ENCODE measurements around the gene USP22. TPM values are rescaled to one million over a fixed set of nuclear protein-coding genes. Genes with fewer than 3 reads are reported as not detected.
"Not testable (repeated sequence)": the region's sequence is repeated elsewhere in the genome, so short reads cannot be mapped to it uniquely, and the experiment has no call there.

The USP22 gene
- total RNA-seq, 2 donors from 2014 or later: 175 to 195 TPM

- H3K36me3 Mint-ChIP-seq (ENCODE audit: insufficient read depth in 2 of 2): not testable (repeated sequence)
Observed at GRCh38 chr17:20979007-20979791, 63.6 kb downstream of the USP22 start.

GRCh38 chr17:20977609-20978253 lies 65.1 kb downstream of the USP22 start:
- H3K27ac Mint-ChIP-seq; DNase-seq; ATAC-seq (replicated peaks in 1 of 2); H3K4me3 Mint-ChIP-seq; H3K36me3 Mint-ChIP-seq (ENCODE audit: insufficient read depth in 2 of 2); H3K4me1 Mint-ChIP-seq (ENCODE audit: low read depth); H3K9me3 Mint-ChIP-seq: not testable (repeated sequence)
- peaks cover 27% of the 10 kb centered on the region for H3K27me3 Mint-ChIP-seq (ENCODE audit: low read depth)

More at GRCh38 chr17:20979007-20979791, 63.6 kb downstream of the USP22 start:
- not testable (repeated sequence) for DNase-seq; H3K27ac Mint-ChIP-seq; H3K9me3 Mint-ChIP-seq; ATAC-seq (replicated peaks in 1 of 2); H3K4me3 Mint-ChIP-seq; H3K4me1 Mint-ChIP-seq (ENCODE audit: low read depth)
- peaks cover 27% of the 10 kb centered on the region for H3K27me3 Mint-ChIP-seq (ENCODE audit: low read depth)

- no peaks in the 10 kb centered on the region for H3K36me3 Mint-ChIP-seq (ENCODE audit: insufficient read depth in 2 of 2)
- no peak for ATAC-seq (replicated peaks in 1 of 2)
- no peaks in the 10 kb centered on the region for H3K9me3 Mint-ChIP-seq
- no peak overlapping the region for H3K4me3 Mint-ChIP-seq
- peaks cover 27% of the 10 kb centered on the region for H3K27me3 Mint-ChIP-seq (ENCODE audit: low read depth)
- no peak for DNase-seq
- no peaks in the 10 kb centered on the region for H3K4me1 Mint-ChIP-seq (ENCODE audit: low read depth)
- H3K27ac Mint-ChIP-seq: no peak overlapping the region
Observed at GRCh38 chr17:20975566-20975965, 67.2 kb downstream of the USP22 start.

GRCh38 chr17:20970329-20970728 lies 72.5 kb downstream of the USP22 start:
- Mint-ChIP-seq H3K27ac (no peak overlapping the region), H3K4me1 (ENCODE audit: low read depth) (peaks cover 11% of the 10 kb centered on the region), H3K4me3 (no peak overlapping the region), H3K36me3 (ENCODE audit: insufficient read depth in 2 of 2) (no peaks in the 10 kb centered on the region), H3K9me3 (no peaks in the 10 kb centered on the region), H3K27me3 (ENCODE audit: low read depth) (no peaks in the 10 kb centered on the region)
- DNase-seq (no peak), ATAC-seq (replicated peaks in 1 of 2) (no peak)

GRCh38 chr17:20968913-20969616 lies 73.7 kb downstream of the USP22 start:
- peaks cover 6% of the 10 kb centered on the region for H3K27me3 Mint-ChIP-seq (ENCODE audit: low read depth)
- H3K4me3 Mint-ChIP-seq: no peak overlapping the region
- no peaks in the 10 kb centered on the region for H3K9me3 Mint-ChIP-seq
- H3K36me3 Mint-ChIP-seq (ENCODE audit: insufficient read depth in 2 of 2): no peaks in the 10 kb centered on the region
- H3K27ac Mint-ChIP-seq: no peak overlapping the region
- DNase-seq: no peak
- peaks cover 11% of the 10 kb centered on the region for H3K4me1 Mint-ChIP-seq (ENCODE audit: low read depth)
- ATAC-seq (replicated peaks in 1 of 2): no peak

GRCh38 chr17:20967776-20968175 lies 75.0 kb downstream of the USP22 start:
- Mint-ChIP-seq H3K27ac (no peak overlapping the region), H3K36me3 (ENCODE audit: insufficient read depth in 2 of 2) (no peaks in the 10 kb centered on the region), H3K4me1 (ENCODE audit: low read depth) (peaks cover 11% of the 10 kb centered on the region), H3K4me3 (no peak overlapping the region), H3K27me3 (ENCODE audit: low read depth) (peaks cover 18% of the 10 kb centered on the region), H3K9me3 (no peaks in the 10 kb centered on the region)
- DNase-seq: no peak
- ATAC-seq (replicated peaks in 1 of 2): no peak

- peak; percentile 18 to 50 for ATAC-seq (replicated peaks in 1 of 2)
- Mint-ChIP-seq H3K4me1 (ENCODE audit: low read depth) (peaks cover 11% of the 10 kb centered on the region), H3K4me3 (no peak overlapping the region), H3K27me3 (ENCODE audit: low read depth) (peaks cover 27% of the 10 kb centered on the region), H3K27ac (no peak overlapping the region), H3K36me3 (ENCODE audit: insufficient read depth in 2 of 2) (no peaks in the 10 kb centered on the region), H3K9me3 (no peaks in the 10 kb centered on the region)
- DNase-seq: peak; percentile 16 to 28
Observed at GRCh38 chr17:20966870-20967269, 75.9 kb downstream of the USP22 start.

GRCh38 chr17:20965492-20965891 lies 77.3 kb downstream of the USP22 start:
- Mint-ChIP-seq H3K4me3 (no peak overlapping the region), H3K36me3 (ENCODE audit: insufficient read depth in 2 of 2) (no peaks in the 10 kb centered on the region), H3K9me3 (no peaks in the 10 kb centered on the region), H3K27me3 (ENCODE audit: low read depth) (peaks cover 31% of the 10 kb centered on the region), H3K27ac (no peak overlapping the region), H3K4me1 (ENCODE audit: low read depth) (peaks cover 11% of the 10 kb centered on the region)
- ATAC-seq (replicated peaks in 1 of 2) (no peak), DNase-seq (no peak)

- DNase-seq (no peak), ATAC-seq (replicated peaks in 1 of 2) (no peak)
- Mint-ChIP-seq H3K27me3 (ENCODE audit: low read depth) (peaks cover 59% of the 10 kb centered on the region), H3K36me3 (ENCODE audit: insufficient read depth in 2 of 2) (no peaks in the 10 kb centered on the region), H3K4me3 (no peak overlapping the region), H3K9me3 (no peaks in the 10 kb centered on the region), H3K27ac (no peak overlapping the region), H3K4me1 (ENCODE audit: low read depth) (peaks cover under 1% of the 10 kb centered on the region)
Observed at GRCh38 chr17:20961586-20961985, 81.2 kb downstream of the USP22 start.

- no peak overlapping the region for H3K4me3 Mint-ChIP-seq
- H3K27me3 Mint-ChIP-seq (ENCODE audit: low read depth): peaks cover 62% of the 10 kb centered on the region
- no peaks in the 10 kb centered on the region for H3K4me1 Mint-ChIP-seq (ENCODE audit: low read depth)
- no peak for DNase-seq
- no peaks in the 10 kb centered on the region for H3K36me3 Mint-ChIP-seq (ENCODE audit: insufficient read depth in 2 of 2)
- no peak overlapping the region for H3K27ac Mint-ChIP-seq
- no peak for ATAC-seq (replicated peaks in 1 of 2)
- no peaks in the 10 kb centered on the region for H3K9me3 Mint-ChIP-seq
Observed at GRCh38 chr17:20960871-20961270, 81.9 kb downstream of the USP22 start.

- no peak overlapping the region for H3K4me3 Mint-ChIP-seq
- ATAC-seq (replicated peaks in 1 of 2): no peak
- H3K36me3 Mint-ChIP-seq (ENCODE audit: insufficient read depth in 2 of 2): no peaks in the 10 kb centered on the region
- peaks cover 37% of the 10 kb centered on the region for H3K27me3 Mint-ChIP-seq (ENCODE audit: low read depth)
- no peak overlapping the region for H3K27ac Mint-ChIP-seq
- H3K4me1 Mint-ChIP-seq (ENCODE audit: low read depth): no peaks in the 10 kb centered on the region
- no peak for DNase-seq
- no peaks in the 10 kb centered on the region for H3K9me3 Mint-ChIP-seq
Observed at GRCh38 chr17:20955427-20956323, 87.1 kb downstream of the USP22 start.

- ATAC-seq (replicated peaks in 1 of 2) (no peak), DNase-seq (no peak)
- H3K9me3 Mint-ChIP-seq: no peaks in the 10 kb centered on the region
- no peak overlapping the region for H3K4me3 Mint-ChIP-seq
- H3K36me3 Mint-ChIP-seq (ENCODE audit: insufficient read depth in 2 of 2): no peaks in the 10 kb centered on the region
- H3K27ac Mint-ChIP-seq: no peak overlapping the region
- no peaks in the 10 kb centered on the region for H3K4me1 Mint-ChIP-seq (ENCODE audit: low read depth)
- peaks cover 46% of the 10 kb centered on the region for H3K27me3 Mint-ChIP-seq (ENCODE audit: low read depth)
Observed at GRCh38 chr17:20954794-20955193, 88.0 kb downstream of the USP22 start.
